Measurements from ENCODE around the gene ABLIM2. TPM values are rescaled to one million over a fixed set of nuclear protein-coding genes. Genes with fewer than 3 reads are reported as not detected.

ABLIM2 gene
- total and polyA plus RNA-seq, 3 donors from 2014 or later, result 5.2 to 7.5 (median 6.9) TPM

DNA sequence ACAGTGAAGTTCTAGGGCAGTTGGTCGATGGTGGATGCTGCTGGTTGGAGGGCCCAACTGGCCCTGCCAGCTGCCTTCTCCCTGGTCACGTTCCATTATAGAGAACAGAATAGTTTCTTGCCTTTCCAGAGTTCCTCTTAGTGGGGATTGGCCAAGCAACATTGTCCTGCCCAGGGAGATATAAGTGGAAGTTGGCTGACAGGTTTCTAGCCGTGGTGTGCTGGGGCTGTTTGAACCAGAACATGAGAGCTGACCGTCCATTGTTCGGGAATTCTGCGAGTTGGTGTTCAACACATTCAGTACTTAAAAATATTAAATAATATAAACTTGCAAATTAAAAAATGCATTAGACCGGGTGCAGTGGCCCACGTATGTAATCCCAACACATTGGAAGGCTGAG is 215.4 kb downstream of the ABLIM2 start:
- TF ChIP-seq, protein P1, sequence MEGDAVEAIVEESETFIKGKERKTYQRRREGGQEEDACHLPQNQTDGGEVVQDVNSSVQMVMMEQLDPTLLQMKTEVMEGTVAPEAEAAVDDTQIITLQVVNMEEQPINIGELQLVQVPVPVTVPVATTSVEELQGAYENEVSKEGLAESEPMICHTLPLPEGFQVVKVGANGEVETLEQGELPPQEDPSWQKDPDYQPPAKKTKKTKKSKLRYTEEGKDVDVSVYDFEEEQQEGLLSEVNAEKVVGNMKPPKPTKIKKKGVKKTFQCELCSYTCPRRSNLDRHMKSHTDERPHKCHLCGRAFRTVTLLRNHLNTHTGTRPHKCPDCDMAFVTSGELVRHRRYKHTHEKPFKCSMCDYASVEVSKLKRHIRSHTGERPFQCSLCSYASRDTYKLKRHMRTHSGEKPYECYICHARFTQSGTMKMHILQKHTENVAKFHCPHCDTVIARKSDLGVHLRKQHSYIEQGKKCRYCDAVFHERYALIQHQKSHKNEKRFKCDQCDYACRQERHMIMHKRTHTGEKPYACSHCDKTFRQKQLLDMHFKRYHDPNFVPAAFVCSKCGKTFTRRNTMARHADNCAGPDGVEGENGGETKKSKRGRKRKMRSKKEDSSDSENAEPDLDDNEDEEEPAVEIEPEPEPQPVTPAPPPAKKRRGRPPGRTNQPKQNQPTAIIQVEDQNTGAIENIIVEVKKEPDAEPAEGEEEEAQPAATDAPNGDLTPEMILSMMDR (IDR thresholded peaks at IDR 0.05), result no peak
- no peak for TF ChIP-seq POLR2A (IDR thresholded peaks at IDR 0.05)
- Histone ChIP-seq H3K36me3 (ENCODE audit: low read depth, missing control alignments) (no peaks in the 10 kb centered on the region), H3K27me3 (no peaks in the 10 kb centered on the region), H3K27ac (no peak overlapping the region), H3K9me3 (no peaks in the 10 kb centered on the region), H3K4me1 (no peaks in the 10 kb centered on the region), H3K4me3 (no peak overlapping the region)
- no peak for DNase-seq
- intact Hi-C loops (cut with DNase I; ENCODE audit: low total_unique reads), result no loop called here
- 90 to 95% methylated on average over 8 of the region's 8 CpGs for WGBS, 2 donors

DNA sequence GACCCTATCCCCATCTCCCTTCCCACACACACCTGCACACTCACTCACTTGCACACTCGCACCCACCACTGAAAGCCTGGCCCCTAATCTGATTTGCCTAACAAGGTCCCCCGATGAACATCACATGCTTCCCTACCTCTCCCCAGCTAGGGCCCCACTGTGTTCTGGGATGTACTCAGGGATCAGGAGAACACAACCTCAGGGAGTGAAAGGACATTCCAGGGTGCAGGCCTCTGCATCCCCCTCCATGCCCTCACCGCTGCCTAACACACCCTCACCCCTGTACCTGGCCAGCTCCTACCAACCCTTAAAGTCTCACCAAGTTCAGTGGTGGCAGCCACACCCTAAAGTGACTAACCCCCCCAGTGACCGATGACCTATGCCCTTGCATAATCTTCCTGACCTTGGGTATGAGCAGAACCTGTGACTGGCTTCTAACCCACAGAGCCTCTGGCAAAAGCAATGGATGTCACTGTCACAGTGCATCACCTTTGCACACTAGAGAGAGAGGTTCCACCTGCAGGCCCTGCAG is 216.6 kb downstream of the ABLIM2 start:
- Histone ChIP-seq H3K27ac (no peak overlapping the region), H3K9me3 (no peaks in the 10 kb centered on the region), H3K4me1 (no peaks in the 10 kb centered on the region), H3K36me3 (ENCODE audit: low read depth, missing control alignments) (no peaks in the 10 kb centered on the region), H3K27me3 (no peaks in the 10 kb centered on the region), H3K4me3 (no peak overlapping the region)
- intact Hi-C loops (cut with DNase I; ENCODE audit: low total_unique reads), result no loop called here
- TF ChIP-seq POLR2A (IDR thresholded peaks at IDR 0.05), result no peak
- TF ChIP-seq, protein P1 (IDR thresholded peaks at IDR 0.05), result no peak
- WGBS, 2 donors, result 92 to 98% methylated on average over 4 of the region's 4 CpGs
- no peak for DNase-seq

DNA sequence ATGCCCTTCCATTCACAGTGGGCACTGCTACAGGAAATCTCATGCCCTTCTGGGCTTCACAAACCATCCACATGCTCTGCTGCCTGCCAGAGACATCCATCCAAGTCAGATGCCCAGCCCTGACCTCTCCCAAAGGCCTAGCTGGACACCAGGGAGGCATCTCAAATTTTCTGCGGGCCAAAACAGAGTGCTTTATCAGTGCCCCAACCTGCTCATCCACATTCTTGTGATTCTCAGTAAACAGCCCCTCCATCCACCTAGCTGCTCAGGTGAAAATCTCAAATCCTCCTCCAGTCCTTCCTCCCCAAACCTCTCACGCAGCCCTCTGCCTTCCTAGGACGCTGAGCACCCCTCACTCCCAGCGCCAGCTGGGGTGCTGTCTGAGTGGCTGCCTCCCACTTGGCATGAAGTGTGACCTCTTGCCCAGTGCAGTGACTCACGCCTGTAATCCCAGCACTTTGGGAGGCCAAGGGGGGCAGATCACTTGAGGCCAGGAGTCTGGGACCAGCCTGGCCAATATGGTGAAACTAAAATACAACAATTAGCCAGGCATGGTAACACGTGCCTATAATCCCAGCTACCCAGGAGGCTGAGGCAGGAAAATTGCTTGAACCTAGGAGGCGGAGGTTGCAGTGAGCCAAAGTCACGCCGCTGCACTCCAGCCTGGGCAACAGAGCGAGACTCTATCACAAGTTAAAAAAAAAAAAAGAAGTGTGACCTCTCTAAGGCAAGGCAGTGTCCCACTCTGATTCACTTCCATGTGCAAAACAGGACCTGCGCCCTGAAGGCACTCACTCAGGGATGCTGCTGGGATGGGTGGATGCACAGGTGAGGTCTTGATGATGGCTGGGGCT is 217.3 kb downstream of the ABLIM2 start:
- 80 to 83% methylated on average over 11 of the region's 11 CpGs for WGBS, 2 donors
- no peak for DNase-seq

DNA sequence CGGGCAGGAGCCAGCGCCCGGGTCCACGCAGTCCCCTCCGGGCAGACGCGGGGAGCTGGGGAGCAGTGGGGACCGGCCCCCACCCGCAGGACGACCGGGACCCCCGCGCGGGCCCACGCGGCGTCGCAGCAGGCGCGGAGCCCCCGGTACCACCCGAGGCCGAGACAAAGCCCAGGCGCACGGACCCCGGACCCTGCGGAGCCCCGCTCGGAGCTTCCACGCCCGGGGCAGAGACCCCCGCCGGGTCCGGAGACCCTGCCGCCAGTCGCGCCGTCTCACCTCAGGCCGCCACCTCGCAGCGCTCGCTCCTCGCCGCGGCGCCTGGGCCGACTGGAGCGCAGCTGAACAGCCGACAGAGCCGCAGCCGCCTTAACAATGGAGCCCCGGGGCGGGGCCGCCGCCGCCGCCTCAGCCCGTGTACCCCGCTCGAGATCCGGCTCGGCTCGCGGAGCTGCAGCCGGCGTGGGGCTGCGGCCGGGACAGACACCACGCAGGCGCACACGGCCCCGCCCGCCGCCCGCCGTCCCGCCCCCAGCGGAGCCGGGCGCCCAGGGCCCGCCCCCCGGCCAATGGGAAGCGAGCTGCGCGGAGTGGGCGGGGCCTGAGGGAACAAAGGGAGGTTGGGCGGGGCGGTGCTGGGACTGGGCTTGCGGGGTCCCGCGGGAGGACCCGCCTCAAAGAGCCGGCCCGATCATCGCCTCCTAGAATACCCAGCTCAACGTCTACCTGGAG is 219.1 kb downstream of the ABLIM2 start, which contains the start of gene AFAP1:
AFAP1 (minus strand) TSS at position 485 of the 732 bp plus-strand sequence. CDS start 67,783 bp downstream, outside the sequence.
- intact Hi-C loops (cut with DNase I; ENCODE audit: low total_unique reads), result no loop called here
- peak; percentile 91 for DNase-seq
- 0% methylated on average over 2 to 44 of the region's 96 CpGs for WGBS, 2 donors

More for the DNA sequence above, 217.3 kb downstream of the ABLIM2 start:
- Histone ChIP-seq H3K4me1 (no peaks in the 10 kb centered on the region), H3K4me3 (no peak overlapping the region), H3K27ac (no peak overlapping the region), H3K36me3 (ENCODE audit: low read depth, missing control alignments) (no peaks in the 10 kb centered on the region), H3K27me3 (no peaks in the 10 kb centered on the region), H3K9me3 (no peaks in the 10 kb centered on the region)
- intact Hi-C loops (cut with DNase I; ENCODE audit: low total_unique reads), result no loop called here
- no peak for TF ChIP-seq POLR2A (IDR thresholded peaks at IDR 0.05)
- TF ChIP-seq, protein P1 (IDR thresholded peaks at IDR 0.05), result no peak

More for the DNA sequence above, 219.1 kb downstream of the ABLIM2 start, which contains the start of gene AFAP1:
- no peaks in the 10 kb centered on the region for H3K9me3 ChIP-seq
- TF ChIP-seq POLR2A (IDR thresholded peaks at IDR 0.05), result no peak
- TF ChIP-seq, protein P1 (IDR thresholded peaks at IDR 0.05), result no peak
- no peaks in the 10 kb centered on the region for H3K27me3 ChIP-seq
- no peaks in the 10 kb centered on the region for H3K4me1 ChIP-seq
- H3K36me3 ChIP-seq (ENCODE audit: low read depth, missing control alignments), result no peaks in the 10 kb centered on the region
- peak within 1 kb of the TSS; percentile 68 to 82 for H3K27ac ChIP-seq
- H3K4me3 ChIP-seq, result peak within 1 kb of the TSS; percentile 75 to 86
